Activated naive CD8-positive, alpha-beta T cell treated with anti-CD3 and anti-CD28 coated beads for 36 hours (primary cell): ENCODE data around the gene CCDC50. TPM values are rescaled to one million over a fixed set of nuclear protein-coding genes. Genes with fewer than 3 reads are reported as not detected.

Experiments
- DNase-seq: peaks from one replicate; pipeline ENCODE4 v3.0.0; 2021
- H3K27ac Mint-ChIP-seq: one replicate; pipeline ENCODE4 v1.8.0; 2022; ENCODE audit warnings: mild to moderate bottlenecking, moderate library complexity, mixed read lengths
- H3K27me3 Mint-ChIP-seq: one replicate; pipeline ENCODE4 v1.8.0; 2022; ENCODE audit warnings: mild to moderate bottlenecking, mixed read lengths
- H3K36me3 Mint-ChIP-seq: one replicate; pipeline ENCODE4 v1.8.0; 2021; ENCODE audit warnings: mild to moderate bottlenecking, mixed read lengths
- H3K4me1 Mint-ChIP-seq: one replicate; pipeline ENCODE4 v1.8.0; 2021; ENCODE audit warnings: mixed read lengths
- H3K4me3 Mint-ChIP-seq: one replicate; pipeline ENCODE4 v1.8.0; 2022; ENCODE audit warnings: mild to moderate bottlenecking, moderate library complexity, mixed read lengths
- H3K9me3 Mint-ChIP-seq: one replicate; pipeline ENCODE4 v1.8.0; 2022; ENCODE audit warnings: mixed read lengths
- total RNA-seq, 2 experiments: library from RNA; stranded (reverse); gene quantifications; one replicate each; pipeline ENCODE4 v1.2.3, GENCODE V29; 2021

The CCDC50 gene
- total RNA-seq, 2 experiments from 2014 or later: 4.7 to 4.9 TPM

- DNase-seq: no peak
- no peaks in the 10 kb centered on the region for H3K36me3 Mint-ChIP-seq
- no peaks in the 10 kb centered on the region for H3K9me3 Mint-ChIP-seq
- H3K4me3 Mint-ChIP-seq: no peak overlapping the region
- H3K27me3 Mint-ChIP-seq: peaks cover 52% of the 10 kb centered on the region
- no peak overlapping the region for H3K27ac Mint-ChIP-seq
- peaks cover 7% of the 10 kb centered on the region for H3K4me1 Mint-ChIP-seq
Observed at GRCh38 chr3:191331388-191331787, 2.2 kb downstream of the CCDC50 start.

- peaks cover 7% of the 10 kb centered on the region for H3K4me1 Mint-ChIP-seq
- no peak for DNase-seq
- no peaks in the 10 kb centered on the region for H3K9me3 Mint-ChIP-seq
- H3K27me3 Mint-ChIP-seq: peaks cover 39% of the 10 kb centered on the region
- no peaks in the 10 kb centered on the region for H3K36me3 Mint-ChIP-seq
- no peak overlapping the region for H3K4me3 Mint-ChIP-seq
- H3K27ac Mint-ChIP-seq: no peak overlapping the region
Observed at GRCh38 chr3:191333298-191333880, 4.2 kb downstream of the CCDC50 start.

GRCh38 chr3:191334346-191334893, 5.2 kb downstream of the CCDC50 start:
- Mint-ChIP-seq H3K4me3 (no peak overlapping the region), H3K27me3 (peaks cover 33% of the 10 kb centered on the region), H3K36me3 (no peaks in the 10 kb centered on the region), H3K4me1 (peaks cover 5% of the 10 kb centered on the region), H3K27ac (no peak overlapping the region), H3K9me3 (no peaks in the 10 kb centered on the region)
- no peak for DNase-seq

GRCh38 chr3:191336833-191337232, 7.6 kb downstream of the CCDC50 start:
- Mint-ChIP-seq H3K4me3 (no peak overlapping the region), H3K27me3 (peaks cover 11% of the 10 kb centered on the region), H3K9me3 (no peaks in the 10 kb centered on the region), H3K4me1 (no peaks in the 10 kb centered on the region), H3K36me3 (no peaks in the 10 kb centered on the region), H3K27ac (no peak overlapping the region)
- DNase-seq: no peak

- no peak overlapping the region for H3K27ac Mint-ChIP-seq
- H3K9me3 Mint-ChIP-seq: no peaks in the 10 kb centered on the region
- H3K36me3 Mint-ChIP-seq: no peaks in the 10 kb centered on the region
- peaks cover 3% of the 10 kb centered on the region for H3K27me3 Mint-ChIP-seq
- H3K4me1 Mint-ChIP-seq: no peaks in the 10 kb centered on the region
- DNase-seq: no peak
- H3K4me3 Mint-ChIP-seq: no peak overlapping the region
Observed at GRCh38 chr3:191338177-191338488, 8.9 kb downstream of the CCDC50 start.

GRCh38 chr3:191339316-191339917, 10.2 kb downstream of the CCDC50 start:
- DNase-seq: no peak
- H3K36me3 Mint-ChIP-seq: no peaks in the 10 kb centered on the region
- no peak overlapping the region for H3K27ac Mint-ChIP-seq
- peaks cover 3% of the 10 kb centered on the region for H3K27me3 Mint-ChIP-seq
- no peaks in the 10 kb centered on the region for H3K9me3 Mint-ChIP-seq
- no peak overlapping the region for H3K4me3 Mint-ChIP-seq
- H3K4me1 Mint-ChIP-seq: no peaks in the 10 kb centered on the region

- no peak overlapping the region for H3K4me3 Mint-ChIP-seq
- H3K27ac Mint-ChIP-seq: no peak overlapping the region
- no peaks in the 10 kb centered on the region for H3K9me3 Mint-ChIP-seq
- no peak for DNase-seq
- no peaks in the 10 kb centered on the region for H3K27me3 Mint-ChIP-seq
- H3K4me1 Mint-ChIP-seq: no peaks in the 10 kb centered on the region
- H3K36me3 Mint-ChIP-seq: no peaks in the 10 kb centered on the region
Observed at GRCh38 chr3:191340351-191340750, 11.2 kb downstream of the CCDC50 start.

GRCh38 chr3:191340966-191341365, 11.8 kb downstream of the CCDC50 start:
- H3K36me3 Mint-ChIP-seq: no peaks in the 10 kb centered on the region
- no peaks in the 10 kb centered on the region for H3K27me3 Mint-ChIP-seq
- H3K4me3 Mint-ChIP-seq: no peak overlapping the region
- no peaks in the 10 kb centered on the region for H3K9me3 Mint-ChIP-seq
- no peak overlapping the region for H3K27ac Mint-ChIP-seq
- no peaks in the 10 kb centered on the region for H3K4me1 Mint-ChIP-seq
- no peak for DNase-seq

- H3K4me3 Mint-ChIP-seq: no peak overlapping the region
- no peaks in the 10 kb centered on the region for H3K36me3 Mint-ChIP-seq
Observed at GRCh38 chr3:191342006-191342405, 12.8 kb downstream of the CCDC50 start.

GRCh38 chr3:191342411-191342810, 13.2 kb downstream of the CCDC50 start:
- Mint-ChIP-seq H3K27ac (no peak overlapping the region), H3K27me3 (no peaks in the 10 kb centered on the region), H3K4me1 (no peaks in the 10 kb centered on the region), H3K9me3 (no peaks in the 10 kb centered on the region), H3K4me3 (no peak overlapping the region), H3K36me3 (no peaks in the 10 kb centered on the region)
- DNase-seq: no peak

More at GRCh38 chr3:191342006-191342405, 12.8 kb downstream of the CCDC50 start:
- Mint-ChIP-seq H3K4me1 (no peaks in the 10 kb centered on the region), H3K27ac (no peak overlapping the region), H3K27me3 (no peaks in the 10 kb centered on the region), H3K9me3 (no peaks in the 10 kb centered on the region)
- no peak for DNase-seq

- Mint-ChIP-seq H3K4me1 (no peaks in the 10 kb centered on the region), H3K27me3 (no peaks in the 10 kb centered on the region), H3K27ac (no peak overlapping the region), H3K36me3 (no peaks in the 10 kb centered on the region), H3K9me3 (no peaks in the 10 kb centered on the region), H3K4me3 (no peak overlapping the region)
- DNase-seq: no peak
Observed at GRCh38 chr3:191343115-191343514, 13.9 kb downstream of the CCDC50 start.

GRCh38 chr3:191343913-191344312, 14.7 kb downstream of the CCDC50 start:
- Mint-ChIP-seq H3K27ac (no peak overlapping the region), H3K4me3 (no peak overlapping the region), H3K4me1 (no peaks in the 10 kb centered on the region), H3K9me3 (no peaks in the 10 kb centered on the region), H3K27me3 (no peaks in the 10 kb centered on the region), H3K36me3 (no peaks in the 10 kb centered on the region)
- DNase-seq: no peak

- Mint-ChIP-seq H3K27me3 (no peaks in the 10 kb centered on the region), H3K4me1 (no peaks in the 10 kb centered on the region), H3K36me3 (no peaks in the 10 kb centered on the region), H3K4me3 (no peak overlapping the region), H3K27ac (no peak overlapping the region), H3K9me3 (no peaks in the 10 kb centered on the region)
- DNase-seq: no peak
Observed at GRCh38 chr3:191345334-191345733, 16.1 kb downstream of the CCDC50 start.

- Mint-ChIP-seq H3K4me3 (no peak overlapping the region), H3K36me3 (no peaks in the 10 kb centered on the region), H3K4me1 (no peaks in the 10 kb centered on the region), H3K27me3 (no peaks in the 10 kb centered on the region), H3K9me3 (no peaks in the 10 kb centered on the region), H3K27ac (no peak overlapping the region)
- DNase-seq: no peak
Observed at GRCh38 chr3:191347228-191347627, 18.0 kb downstream of the CCDC50 start.

- H3K4me3 Mint-ChIP-seq: no peak overlapping the region
- H3K27me3 Mint-ChIP-seq: no peaks in the 10 kb centered on the region
- no peaks in the 10 kb centered on the region for H3K9me3 Mint-ChIP-seq
- H3K36me3 Mint-ChIP-seq: no peaks in the 10 kb centered on the region
- DNase-seq: no peak
- no peaks in the 10 kb centered on the region for H3K4me1 Mint-ChIP-seq
- no peak overlapping the region for H3K27ac Mint-ChIP-seq
Observed at GRCh38 chr3:191348098-191348497, 18.9 kb downstream of the CCDC50 start.

- Mint-ChIP-seq H3K36me3 (no peaks in the 10 kb centered on the region), H3K4me3 (no peak overlapping the region), H3K27ac (no peak overlapping the region), H3K27me3 (no peaks in the 10 kb centered on the region), H3K9me3 (no peaks in the 10 kb centered on the region), H3K4me1 (no peaks in the 10 kb centered on the region)
- DNase-seq: no peak
Observed at GRCh38 chr3:191350396-191351090, 21.3 kb downstream of the CCDC50 start.
